Putamen (tissue), 1 donor: ENCODE results near the gene SCNN1G.

Experiments
- DNase-seq: peaks from one replicate; pipeline ENCODE4 v3.0.0-alpha.2; 2016; ENCODE audit warnings: low spot score

SCNN1G gene

GRCh38 chr16:23152386-23153178 lies 30.0 kb upstream of the SCNN1G start:
- DNase-seq = no peak

- no peak for DNase-seq
Observed at GRCh38 chr16:23155445-23156049, 27.0 kb upstream of the SCNN1G start.

GRCh38 chr16:23156110-23156509 lies 26.4 kb upstream of the SCNN1G start:
- DNase-seq = no peak

- no peak for DNase-seq
Observed at GRCh38 chr16:23156946-23157460, 25.5 kb upstream of the SCNN1G start.

- no peak for DNase-seq
Observed at GRCh38 chr16:23158114-23158513, 24.4 kb upstream of the SCNN1G start.

GRCh38 chr16:23160082-23160481 lies 22.5 kb upstream of the SCNN1G start:
- DNase-seq = no peak

GRCh38 chr16:23160574-23160973 lies 22.0 kb upstream of the SCNN1G start:
- DNase-seq = no peak

- no peak for DNase-seq
Observed at GRCh38 chr16:23163921-23164320, 18.6 kb upstream of the SCNN1G start.

- no peak for DNase-seq
Observed at GRCh38 chr16:23164736-23165135, 17.8 kb upstream of the SCNN1G start.

- DNase-seq = no peak
Observed at GRCh38 chr16:23172583-23172982, 10.0 kb upstream of the SCNN1G start.

GRCh38 chr16:23172994-23173393 lies 9.6 kb upstream of the SCNN1G start:
- no peak for DNase-seq

GRCh38 chr16:23174622-23175021 lies 7.9 kb upstream of the SCNN1G start:
- no peak for DNase-seq

- DNase-seq = no peak
Observed at GRCh38 chr16:23175651-23176050, 6.9 kb upstream of the SCNN1G start.

GRCh38 chr16:23181506-23181905 lies 1.0 kb upstream of the SCNN1G start:
- no peak for DNase-seq

GRCh38 chr16:23182206-23182678 lies 303 bp upstream of the SCNN1G start:
- DNase-seq = peak; percentile 33

GRCh38 chr16:23183543-23183862 lies 958 bp downstream of the SCNN1G start:
- no peak for DNase-seq

- DNase-seq = no peak
Observed at GRCh38 chr16:23185656-23186055, 3.1 kb downstream of the SCNN1G start.

- no peak for DNase-seq
Observed at GRCh38 chr16:23186171-23186570, 3.6 kb downstream of the SCNN1G start.

GRCh38 chr16:23187341-23187740 lies 4.8 kb downstream of the SCNN1G start:
- no peak for DNase-seq

- no peak for DNase-seq
Observed at GRCh38 chr16:23188911-23189310, 6.4 kb downstream of the SCNN1G start.

GRCh38 chr16:23194497-23195221 lies 12.1 kb downstream of the SCNN1G start:
- no peak for DNase-seq

GRCh38 chr16:23195366-23195978 lies 12.9 kb downstream of the SCNN1G start:
- no peak for DNase-seq
